ENCODE data around the gene DCPS.
A peak's percentile ranks its signal among the peaks of the same experiment; 100 is the strongest.
"Not testable (repeated sequence)": the region's sequence is repeated elsewhere in the genome, so short reads cannot be mapped to it uniquely, and the experiment has no call there.

The DCPS gene

GRCh38 chr11:126344141-126345080 lies 40.6 kb downstream of the DCPS start:
- Histone ChIP-seq H3K4me2 (ENCODE audit: low read length) (no peak overlapping the region), H3K4me3 (ENCODE audit: low read depth, low read length) (no peak overlapping the region), H3K9me3 (ENCODE audit: control insufficient read depth, low read length) (no peaks in the 10 kb centered on the region), H2AFZ (no peak overlapping the region), H3K27me3 (ENCODE audit: control insufficient read depth, insufficient read depth, low read length) (no peaks in the 10 kb centered on the region), H3K4me1 (no peaks in the 10 kb centered on the region), H3K36me3 (ENCODE audit: control insufficient read depth, insufficient read depth, low read length) (no peaks in the 10 kb centered on the region), H3K9ac (no peak overlapping the region), H3K27ac (no peak overlapping the region), H3K79me2 (no peaks in the 10 kb centered on the region)
- no peak for TF ChIP-seq CTCF (IDR thresholded peaks at IDR 0.05)

GRCh38 chr11:126345283-126345682 lies 41.4 kb downstream of the DCPS start:
- Histone ChIP-seq H3K27me3 (ENCODE audit: control insufficient read depth, insufficient read depth, low read length) (no peaks in the 10 kb centered on the region), H3K36me3 (ENCODE audit: control insufficient read depth, insufficient read depth, low read length) (no peaks in the 10 kb centered on the region), H3K9ac (no peak overlapping the region), H3K4me3 (ENCODE audit: low read depth, low read length) (no peak overlapping the region), H3K4me1 (no peaks in the 10 kb centered on the region), H3K79me2 (no peaks in the 10 kb centered on the region), H3K9me3 (ENCODE audit: control insufficient read depth, low read length) (no peaks in the 10 kb centered on the region), H3K27ac (no peak overlapping the region), H2AFZ (no peak overlapping the region), H3K4me2 (ENCODE audit: low read length) (no peak overlapping the region)
- no peak for TF ChIP-seq CTCF (IDR thresholded peaks at IDR 0.05)

GRCh38 chr11:126345759-126346585 lies 42.1 kb downstream of the DCPS start:
- Histone ChIP-seq H3K79me2 (no peaks in the 10 kb centered on the region), H3K4me2 (ENCODE audit: low read length) (no peak overlapping the region), H3K27ac (peak overlapping the region; percentile 65), H3K4me1 (no peaks in the 10 kb centered on the region), H3K36me3 (ENCODE audit: control insufficient read depth, insufficient read depth, low read length) (no peaks in the 10 kb centered on the region), H3K9ac (no peak overlapping the region), H2AFZ (peak overlapping the region; percentile 51), H3K4me3 (ENCODE audit: low read depth, low read length) (no peak overlapping the region), H3K27me3 (ENCODE audit: control insufficient read depth, insufficient read depth, low read length) (no peaks in the 10 kb centered on the region), H3K9me3 (ENCODE audit: control insufficient read depth, low read length) (no peaks in the 10 kb centered on the region)
- no peak for TF ChIP-seq CTCF (IDR thresholded peaks at IDR 0.05)

- no peaks in the 10 kb centered on the region for H3K36me3 ChIP-seq (ENCODE audit: control insufficient read depth, insufficient read depth, low read length)
- no peaks in the 10 kb centered on the region for H3K4me1 ChIP-seq
- no peak overlapping the region for H3K4me3 ChIP-seq (ENCODE audit: low read depth, low read length)
- H3K4me2 ChIP-seq (ENCODE audit: low read length): no peak overlapping the region
- H3K79me2 ChIP-seq: no peaks in the 10 kb centered on the region
- no peaks in the 10 kb centered on the region for H3K9me3 ChIP-seq (ENCODE audit: control insufficient read depth, low read length)
- no peak for TF ChIP-seq CTCF (IDR thresholded peaks at IDR 0.05)
- H3K9ac ChIP-seq: no peak overlapping the region
- peak overlapping the region; percentile 65 for H3K27ac ChIP-seq
- H3K27me3 ChIP-seq (ENCODE audit: control insufficient read depth, insufficient read depth, low read length): no peaks in the 10 kb centered on the region
- H2AFZ ChIP-seq: peak overlapping the region; percentile 51
Measured at GRCh38 chr11:126346586-126346940, 42.7 kb downstream of the DCPS start.

- not testable (repeated sequence) for H3K36me3 ChIP-seq (ENCODE audit: control insufficient read depth, insufficient read depth, low read length); H3K9me3 ChIP-seq (ENCODE audit: control insufficient read depth, low read length); H2AFZ ChIP-seq; H3K9ac ChIP-seq; H3K27ac ChIP-seq; H3K4me1 ChIP-seq; H3K27me3 ChIP-seq (ENCODE audit: control insufficient read depth, insufficient read depth, low read length); H3K4me3 ChIP-seq (ENCODE audit: low read depth, low read length); H3K4me2 ChIP-seq (ENCODE audit: low read length); H3K79me2 ChIP-seq
Measured at GRCh38 chr11:126346946-126347345, 43.1 kb downstream of the DCPS start.
